ENCODE measurements around the gene ANTXR2.
"Not testable (repeated sequence)": the region's sequence is repeated elsewhere in the genome, so short reads cannot be mapped to it uniquely, and the experiment has no call there.

Gene ANTXR2

GRCh38 chr4:79905212-79905611 is 167.8 kb downstream of the ANTXR2 start:
- no peak for DNase-seq

- no peak for DNase-seq
These were observed 168.7 kb downstream of the ANTXR2 start for GRCh38 chr4:79904331-79904730.

DNA sequence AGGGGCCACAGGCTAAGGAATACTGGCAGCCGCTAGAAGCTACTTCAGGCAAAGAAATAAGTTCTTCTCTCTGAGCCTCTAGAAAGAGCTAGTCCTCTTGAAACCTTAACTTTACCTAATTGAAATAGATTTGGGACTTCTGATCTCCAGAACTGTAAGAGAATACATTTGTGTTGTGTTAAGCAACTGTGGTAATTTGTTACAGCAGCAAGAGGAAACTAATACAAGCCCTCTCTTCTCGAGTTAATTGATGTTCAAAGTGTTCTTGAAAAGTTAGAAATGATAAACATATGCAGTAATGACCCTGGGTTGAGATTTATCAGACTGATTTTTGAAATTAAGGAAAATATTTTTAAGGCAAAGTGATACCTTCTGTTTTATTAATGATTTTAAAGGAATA is 172.8 kb downstream of the ANTXR2 start:
- no peak for DNase-seq

GRCh38 chr4:79899481-79899880 is 173.5 kb downstream of the ANTXR2 start:
- no peak for DNase-seq

DNA sequence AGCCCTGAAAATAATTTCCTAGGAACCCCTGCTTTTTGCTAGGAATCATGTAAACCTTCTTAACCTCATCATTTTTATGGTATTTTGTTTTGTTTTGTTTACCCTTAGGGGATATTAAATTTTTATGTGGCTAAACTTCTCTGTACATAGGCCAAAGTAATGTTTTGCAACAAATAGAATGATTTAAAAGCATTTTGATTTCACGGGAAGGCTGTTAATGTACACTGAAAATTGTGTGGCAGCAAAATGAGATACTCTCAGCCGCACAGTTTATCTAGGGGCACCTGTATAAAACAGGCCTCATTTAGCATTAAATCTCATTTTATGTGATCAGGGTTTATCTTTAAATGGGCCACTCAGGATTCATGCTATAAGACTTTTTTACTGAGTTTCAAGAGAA is 175.0 kb downstream of the ANTXR2 start:
- no peak for DNase-seq

DNA sequence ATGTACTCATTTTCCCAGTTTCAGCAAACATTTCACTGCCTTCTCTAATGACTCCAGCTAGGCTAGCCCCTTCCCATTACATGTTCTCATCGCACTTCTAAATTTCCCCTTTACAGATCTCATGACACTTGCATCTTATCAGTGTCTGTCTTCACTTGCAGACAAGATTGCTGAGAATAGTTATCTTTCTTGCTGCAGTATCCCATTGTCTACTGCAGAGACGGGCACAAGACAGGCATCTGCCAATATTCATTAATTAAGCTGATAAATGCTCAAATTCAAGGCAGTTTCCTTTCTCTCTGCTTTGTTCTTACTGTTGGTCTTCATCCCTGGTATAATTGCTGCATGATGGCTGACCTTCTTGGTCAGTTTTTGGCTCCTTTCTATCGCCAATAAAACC is 175.9 kb downstream of the ANTXR2 start:
- DNase-seq = no peak

- DNase-seq = no peak
These were observed 179.6 kb downstream of the ANTXR2 start for GRCh38 chr4:79893456-79893855.

DNA sequence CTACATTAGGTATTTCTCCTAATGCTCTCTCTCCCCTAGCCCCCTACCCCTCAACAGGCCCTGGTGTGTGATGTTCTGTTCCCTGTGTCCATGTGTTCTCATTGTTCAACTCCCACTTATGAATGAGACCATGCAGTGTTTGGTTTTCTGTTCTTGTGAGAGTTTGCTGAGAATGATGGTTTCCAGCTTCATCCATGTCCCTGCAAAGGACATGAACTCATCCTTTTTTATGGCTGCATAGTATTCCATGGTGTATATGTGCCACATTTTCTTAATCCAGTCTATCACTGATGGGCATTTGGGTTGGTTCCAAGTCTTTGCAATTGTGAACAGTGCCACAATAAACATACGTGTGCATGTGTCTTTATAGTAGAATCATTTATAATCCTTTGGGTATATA is 184.0 kb downstream of the ANTXR2 start:
- DNase-seq = not testable (repeated sequence)

DNA sequence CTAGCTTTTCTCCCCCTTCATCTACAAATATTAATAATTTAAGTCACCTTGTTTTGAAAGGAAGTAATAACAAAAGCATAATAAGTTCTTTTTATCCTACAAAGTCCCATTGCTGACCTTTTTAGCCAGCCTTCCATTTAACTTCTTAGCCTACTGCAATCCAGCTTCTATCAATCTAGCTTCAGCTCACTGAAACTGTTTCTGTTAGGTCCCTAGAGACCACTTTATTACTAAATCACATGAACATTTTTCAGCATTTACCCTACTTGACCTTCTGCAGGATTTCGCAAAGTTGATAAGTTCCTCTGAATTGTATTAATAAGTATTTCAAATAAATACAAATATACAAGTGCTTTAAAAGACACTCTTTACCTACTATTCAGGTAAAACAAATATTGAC is 186.5 kb downstream of the ANTXR2 start:
- no peak for DNase-seq

GRCh38 chr4:79886021-79886420 is 187.0 kb downstream of the ANTXR2 start:
- DNase-seq = no peak

- no peak for DNase-seq
These were observed 189.7 kb downstream of the ANTXR2 start for GRCh38 chr4:79883290-79883689.

DNA sequence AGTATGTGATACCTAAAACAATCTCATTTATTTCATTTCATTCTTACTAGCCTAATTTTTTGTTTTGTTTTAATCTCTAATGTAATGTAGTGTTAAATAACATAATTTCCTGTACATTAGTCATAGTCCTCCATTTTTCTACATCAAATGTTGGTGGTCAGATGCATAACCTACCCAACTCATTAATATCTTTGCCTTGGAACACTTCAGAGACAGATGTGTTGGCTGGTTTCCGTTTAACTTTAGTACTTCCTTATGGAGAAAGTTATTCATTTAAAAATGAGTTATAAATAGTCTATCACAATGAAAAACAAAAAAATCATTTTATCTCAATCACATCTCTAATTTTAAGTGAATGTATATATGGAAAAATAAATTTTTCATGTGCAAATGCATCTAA is 190.2 kb downstream of the ANTXR2 start:
- no peak for DNase-seq

DNA sequence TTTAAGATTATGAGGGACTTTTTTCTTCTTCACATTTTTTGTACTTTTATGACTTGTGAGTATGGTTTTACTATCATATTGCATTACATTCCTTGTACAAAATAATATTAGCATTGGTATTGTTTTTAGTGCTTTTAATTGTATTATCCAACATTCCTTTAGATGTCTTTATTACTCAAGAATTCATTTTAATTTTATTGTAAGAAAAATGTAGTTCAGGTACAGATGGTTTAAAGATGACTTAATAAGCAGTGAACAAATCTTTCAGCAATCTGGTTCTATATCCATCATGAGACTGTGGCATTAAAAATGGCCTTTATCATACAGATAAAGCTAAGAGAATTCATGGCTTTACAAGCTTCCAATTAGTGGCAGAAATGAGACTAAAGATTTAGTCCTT is 191.6 kb downstream of the ANTXR2 start:
- DNase-seq = no peak

- no peak for DNase-seq
These were observed 195.5 kb downstream of the ANTXR2 start for GRCh38 chr4:79877511-79877910.

DNA sequence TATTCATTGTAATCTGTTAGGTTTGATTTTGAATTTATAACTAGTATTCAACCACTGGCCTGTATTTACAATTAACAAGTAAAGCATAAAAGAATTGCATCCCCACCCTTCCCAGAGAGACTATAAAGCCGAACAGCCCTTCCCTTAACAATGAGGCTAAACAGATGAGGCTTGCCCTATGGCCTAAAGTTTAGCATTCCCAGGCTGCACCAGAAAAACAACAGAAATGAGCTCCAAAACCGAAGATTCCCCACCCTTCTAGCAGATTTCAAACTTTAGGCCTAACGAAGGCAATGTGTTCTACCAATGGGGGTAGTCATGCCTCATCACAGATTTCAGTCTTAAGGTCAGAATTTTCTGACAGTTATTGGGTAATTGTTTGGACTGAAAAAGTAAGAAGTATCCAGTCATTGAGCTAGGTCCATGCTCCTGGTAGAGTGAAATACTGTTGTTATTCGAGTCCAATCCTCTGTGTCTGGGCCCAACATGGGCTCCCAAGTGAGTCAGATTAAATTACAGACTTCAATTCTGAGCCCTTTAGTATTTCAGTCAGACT is 197.6 kb downstream of the ANTXR2 start:
- no peak for DNase-seq

DNA sequence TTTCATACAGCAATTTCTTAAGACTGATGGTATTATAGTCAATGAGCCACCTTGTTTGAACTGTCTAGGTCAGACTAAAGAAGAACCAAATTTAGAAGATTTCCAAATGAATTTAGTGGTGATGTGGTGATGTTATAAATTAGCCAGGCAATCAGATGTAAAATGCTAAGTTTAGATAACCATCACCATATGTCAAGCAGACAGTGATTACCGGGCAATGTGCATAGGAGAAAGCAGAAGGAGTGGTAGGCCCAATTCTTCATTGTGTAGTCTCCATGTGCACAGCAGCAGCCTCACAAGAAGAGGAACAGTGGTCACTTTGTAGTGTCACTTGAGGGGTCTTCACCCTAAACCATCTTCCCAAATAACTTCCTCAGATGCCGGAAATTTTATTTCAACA is 198.8 kb downstream of the ANTXR2 start:
- no peak for DNase-seq

DNA sequence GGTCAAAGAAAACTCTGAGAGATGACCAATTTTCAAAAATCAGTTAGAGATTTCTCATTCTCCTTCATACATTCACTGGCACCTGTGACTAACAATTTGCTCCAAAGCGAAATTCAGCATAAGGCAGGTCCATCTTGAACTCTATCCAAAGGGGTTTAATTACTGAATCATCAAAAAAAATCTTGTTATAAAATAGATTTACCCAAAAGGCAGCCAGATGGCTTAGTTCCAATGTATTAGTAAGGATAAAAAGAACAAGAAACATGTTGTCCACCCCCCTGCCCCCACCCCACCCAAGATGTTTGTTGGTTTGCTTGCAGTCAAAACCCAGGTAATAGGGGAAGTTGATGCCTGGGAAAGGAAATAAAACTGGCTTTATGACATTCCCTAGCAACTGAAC is 200.3 kb downstream of the ANTXR2 start:
- no peak for DNase-seq

DNA sequence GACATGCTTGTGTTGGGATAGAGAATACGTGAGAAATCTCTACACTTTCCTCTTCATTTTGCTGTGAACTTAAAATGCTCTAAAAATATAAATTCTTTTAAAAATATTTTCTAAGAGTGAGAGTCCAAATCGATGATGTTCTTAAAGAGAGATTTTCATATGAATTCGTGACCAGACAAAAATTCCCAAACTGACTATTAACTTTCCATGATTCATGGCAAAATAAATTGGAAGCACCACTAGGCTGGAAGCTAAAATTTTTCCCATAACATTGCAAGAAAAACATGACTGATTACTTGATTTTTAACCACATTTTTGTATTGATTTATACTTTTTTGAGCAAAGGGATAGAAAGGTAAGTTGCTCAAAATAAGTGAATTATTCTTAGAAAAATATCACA is 201.1 kb downstream of the ANTXR2 start:
- DNase-seq = no peak

GRCh38 chr4:79869597-79870237 is 203.3 kb downstream of the ANTXR2 start:
- no peak for DNase-seq

DNA sequence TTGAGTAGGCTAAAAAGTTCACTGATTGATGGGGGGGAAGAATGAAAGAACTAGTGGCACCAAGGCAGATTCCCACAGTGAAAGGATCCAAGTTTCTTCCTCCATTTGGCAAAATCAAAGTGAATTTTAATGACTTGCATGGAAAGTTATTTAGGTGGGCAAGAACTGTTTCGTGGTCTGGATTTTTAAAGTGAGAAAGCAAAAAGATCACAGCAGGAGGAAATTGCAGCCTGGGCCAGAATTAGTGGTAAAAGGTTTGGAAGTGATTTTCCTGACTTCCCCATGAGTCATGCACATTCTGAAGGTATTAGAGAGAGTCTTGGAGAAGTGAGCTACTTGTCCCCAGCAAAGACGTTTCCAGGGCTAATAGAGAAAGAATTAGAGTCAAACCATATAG is 207.8 kb downstream of the ANTXR2 start:
- no peak for DNase-seq

GRCh38 chr4:79864500-79865200 is 208.4 kb downstream of the ANTXR2 start:
- DNase-seq = no peak

GRCh38 chr4:79863333-79863732 is 209.7 kb downstream of the ANTXR2 start:
- DNase-seq = no peak

GRCh38 chr4:79862821-79863220 is 210.2 kb downstream of the ANTXR2 start:
- no peak for DNase-seq

DNA sequence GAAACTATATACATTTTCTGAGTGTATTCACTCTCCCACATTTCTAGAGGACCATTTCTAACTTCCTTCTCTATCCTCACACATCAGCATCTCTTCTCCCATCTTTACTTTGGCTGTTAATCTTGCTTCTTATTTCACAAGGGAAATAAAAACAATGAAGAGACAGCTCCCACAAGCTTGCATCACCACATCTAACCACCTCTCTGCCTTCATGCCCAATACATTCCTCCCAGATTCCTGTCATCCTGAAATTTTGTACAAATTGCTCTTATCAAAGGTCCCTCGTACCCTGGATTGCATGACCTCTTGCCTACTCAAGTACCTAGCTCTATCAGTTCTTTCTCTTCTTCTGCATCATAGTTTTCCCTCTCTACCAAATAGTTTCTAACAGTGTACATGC is 215.2 kb downstream of the ANTXR2 start:
- DNase-seq = no peak

GRCh38 chr4:79856196-79856595 is 216.8 kb downstream of the ANTXR2 start:
- DNase-seq = no peak

Measured in effector CD8-positive, alpha-beta T cell (primary cell).